ENCODE results near the gene MYL1.

DNA sequence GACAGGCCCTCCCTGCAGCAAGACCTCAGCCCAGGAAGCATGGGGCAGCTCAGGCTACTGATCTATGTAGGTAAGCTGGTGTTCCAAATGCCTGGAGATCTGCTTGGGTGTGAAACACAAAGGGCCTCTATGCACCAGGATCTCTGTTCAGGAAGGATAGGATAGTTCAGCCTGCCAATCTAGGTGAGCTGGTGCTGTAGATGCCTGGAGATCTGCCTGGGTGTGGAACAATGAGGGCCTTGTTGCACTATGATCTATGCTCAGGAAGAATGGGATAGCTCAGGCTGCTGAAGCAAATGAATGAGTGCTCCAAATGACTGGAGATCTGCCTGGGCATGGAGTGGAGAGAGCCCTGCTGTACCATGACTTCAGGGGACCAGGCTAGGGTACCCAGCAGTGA, 48.9 kb upstream of the MYL1 start:
- TF ChIP-seq CTCF (conservative IDR thresholded peaks at IDR 0.05), result no peak
- no peak for TF ChIP-seq EZH2 (IDR thresholded peaks at IDR 0.05; ENCODE audit: low read depth)
